ENCODE measurements around the gene RBM6.

- TF ChIP-seq CTCF (IDR thresholded peaks at IDR 0.05) (no peak), POLR2A (IDR thresholded peaks at IDR 0.05) (no peak)
Observed at GRCh38 chr3:49902511-49903345, 37.2 kb upstream of the RBM6 start.

Measured in body of pancreas (tissue), 4 donors.